Activated T-cell treated with anti-CD3 and anti-CD28 coated beads, Interleukin-2, amount 50 U/mL, for 24 hours (primary cell): ENCODE results near the gene PLCD3.
A peak's percentile ranks its signal among the peaks of the same experiment; 100 is the strongest.
"Not testable (repeated sequence)": the region's sequence is repeated elsewhere in the genome, so short reads cannot be mapped to it uniquely, and the experiment has no call there.

Experiments used
- DNase-seq: peaks from one replicate; pipeline ENCODE4 v3.0.0-alpha.2; 2020
- H3K27ac Mint-ChIP-seq: 2 replicates; pipeline ENCODE4 v1.8.0; 2020; ENCODE audit warnings: mild to moderate bottlenecking, mixed read lengths
- H3K27me3 Mint-ChIP-seq: 2 replicates; pipeline ENCODE4 v1.8.0; 2020; ENCODE audit warnings: mixed read lengths
- H3K36me3 Mint-ChIP-seq: 2 replicates; pipeline ENCODE4 v1.8.0; 2020; ENCODE audit warnings: low read depth, mixed read lengths
- H3K4me1 Mint-ChIP-seq: 2 replicates; pipeline ENCODE4 v1.8.0; 2020; ENCODE audit warnings: low read depth, mixed read lengths
- H3K4me3 Mint-ChIP-seq: 2 replicates; pipeline ENCODE4 v1.8.0; 2020; ENCODE audit warnings: mild to moderate bottlenecking, moderate library complexity, mixed read lengths
- H3K9me3 Mint-ChIP-seq: 2 replicates; pipeline ENCODE4 v1.8.0; 2020; ENCODE audit warnings: mixed read lengths

Gene PLCD3

GRCh38 chr17:45131616-45132319 is 547 bp downstream of the PLCD3 start:
- DNase-seq, result peak; percentile 73
- Mint-ChIP-seq H3K27me3 (peaks cover 4% of the 10 kb centered on the region), H3K36me3 (peaks cover 2% of the 10 kb centered on the region), H3K4me1 (peaks cover 20% of the 10 kb centered on the region), H3K27ac (no peak overlapping the region), H3K9me3 (no peaks in the 10 kb centered on the region), H3K4me3 (peak overlapping the region; percentile 72)

DNA sequence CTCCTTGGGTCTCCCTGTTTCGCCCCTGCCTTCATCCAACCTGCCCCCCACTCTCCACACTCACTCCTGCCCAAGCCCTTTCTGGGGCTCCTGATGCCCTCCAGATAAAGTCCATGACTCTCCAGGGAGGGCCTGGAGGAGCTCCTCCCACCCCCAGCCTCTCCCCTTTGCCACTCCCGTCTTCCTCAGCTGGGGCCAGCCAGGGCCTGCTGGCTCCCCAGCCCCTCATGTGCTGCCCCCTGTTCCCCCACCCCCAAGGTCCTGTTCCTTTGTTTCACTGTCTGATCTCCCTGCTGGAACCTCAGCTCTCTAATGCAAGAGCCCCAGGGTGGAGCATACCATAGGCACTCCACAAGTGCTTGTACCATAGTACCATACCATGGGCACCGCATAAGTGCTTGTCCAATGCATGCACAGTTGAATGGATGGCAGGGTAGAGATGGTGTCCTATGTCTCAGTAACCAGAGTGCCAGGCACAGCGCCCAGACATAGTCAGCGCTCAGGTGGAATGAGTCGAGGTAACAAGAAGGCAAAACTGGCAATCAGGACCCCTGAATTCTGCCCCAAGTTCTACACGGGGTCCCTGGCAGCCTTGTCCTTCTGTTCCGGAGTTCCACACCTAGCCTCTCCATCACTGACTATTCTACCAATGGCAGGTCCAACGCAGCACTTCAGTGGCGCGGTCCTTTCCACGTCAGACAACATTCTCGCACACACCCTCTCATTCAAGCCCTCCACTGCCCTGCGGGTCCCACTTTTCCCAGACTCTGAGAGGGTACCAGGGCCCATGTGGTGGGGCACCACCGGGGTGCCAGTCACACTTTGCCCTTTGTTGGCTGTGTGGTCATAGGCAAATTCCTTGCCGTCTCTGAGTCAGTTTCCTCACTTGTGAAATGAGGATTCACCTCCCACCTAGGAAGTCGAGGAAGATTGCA is 1.4 kb downstream of the PLCD3 start:
- DNase-seq, result no peak
- Mint-ChIP-seq H3K27ac (no peak overlapping the region), H3K4me1 (peaks cover 12% of the 10 kb centered on the region), H3K27me3 (peaks cover 4% of the 10 kb centered on the region), H3K4me3 (peak overlapping the region; percentile 72), H3K9me3 (no peaks in the 10 kb centered on the region), H3K36me3 (peaks cover 2% of the 10 kb centered on the region)

- Mint-ChIP-seq H3K4me3 (no peak overlapping the region), H3K9me3 (no peaks in the 10 kb centered on the region), H3K36me3 (no peaks in the 10 kb centered on the region), H3K27ac (no peak overlapping the region), H3K27me3 (peaks cover 4% of the 10 kb centered on the region), H3K4me1 (peaks cover 7% of the 10 kb centered on the region)
- DNase-seq, result no peak
These were observed 2.2 kb downstream of the PLCD3 start for GRCh38 chr17:45129940-45130680.

GRCh38 chr17:45129426-45129939 is 2.8 kb downstream of the PLCD3 start:
- DNase-seq, result no peak
- peaks cover 4% of the 10 kb centered on the region for H3K27me3 Mint-ChIP-seq
- peaks cover 7% of the 10 kb centered on the region for H3K4me1 Mint-ChIP-seq
- H3K27ac Mint-ChIP-seq, result no peak overlapping the region
- no peaks in the 10 kb centered on the region for H3K36me3 Mint-ChIP-seq
- H3K9me3 Mint-ChIP-seq, result no peaks in the 10 kb centered on the region
- no peak overlapping the region for H3K4me3 Mint-ChIP-seq

DNA sequence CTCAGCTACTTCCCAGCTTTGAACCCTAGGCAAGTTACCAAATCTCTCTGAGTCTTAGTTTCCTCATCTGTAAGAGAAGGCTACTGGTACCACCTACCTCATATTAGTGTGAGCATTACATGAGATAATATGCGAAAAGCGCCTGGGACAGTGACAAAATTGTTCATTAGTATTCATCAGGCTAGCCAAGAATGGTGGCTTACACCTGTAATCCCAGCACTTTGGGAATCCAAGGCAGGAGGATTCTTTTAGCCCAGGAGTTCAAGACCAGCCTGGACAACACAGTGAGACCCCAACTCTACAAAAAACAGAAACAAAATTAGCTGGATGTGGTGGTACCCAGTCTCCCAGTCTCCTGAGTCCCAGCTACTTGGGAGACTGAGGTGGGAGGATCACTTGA is 3.3 kb downstream of the PLCD3 start:
- Mint-ChIP-seq H3K27me3 (peaks cover 4% of the 10 kb centered on the region), H3K27ac (no peak overlapping the region), H3K9me3 (no peaks in the 10 kb centered on the region), H3K4me1 (peaks cover 7% of the 10 kb centered on the region), H3K4me3 (no peak overlapping the region), H3K36me3 (no peaks in the 10 kb centered on the region)
- DNase-seq, result no peak

GRCh38 chr17:45128331-45128730 is 4.0 kb downstream of the PLCD3 start:
- peaks cover 4% of the 10 kb centered on the region for H3K27me3 Mint-ChIP-seq
- DNase-seq, result no peak
- H3K27ac Mint-ChIP-seq, result no peak overlapping the region
- H3K4me3 Mint-ChIP-seq, result no peak overlapping the region
- H3K9me3 Mint-ChIP-seq, result no peaks in the 10 kb centered on the region
- H3K4me1 Mint-ChIP-seq, result peaks cover 4% of the 10 kb centered on the region
- H3K36me3 Mint-ChIP-seq, result no peaks in the 10 kb centered on the region

GRCh38 chr17:45127548-45128300 is 4.6 kb downstream of the PLCD3 start:
- Mint-ChIP-seq H3K4me3 (no peak overlapping the region), H3K27me3 (peaks cover 4% of the 10 kb centered on the region), H3K27ac (no peak overlapping the region), H3K9me3 (no peaks in the 10 kb centered on the region), H3K4me1 (no peaks in the 10 kb centered on the region), H3K36me3 (no peaks in the 10 kb centered on the region)
- no peak for DNase-seq

DNA sequence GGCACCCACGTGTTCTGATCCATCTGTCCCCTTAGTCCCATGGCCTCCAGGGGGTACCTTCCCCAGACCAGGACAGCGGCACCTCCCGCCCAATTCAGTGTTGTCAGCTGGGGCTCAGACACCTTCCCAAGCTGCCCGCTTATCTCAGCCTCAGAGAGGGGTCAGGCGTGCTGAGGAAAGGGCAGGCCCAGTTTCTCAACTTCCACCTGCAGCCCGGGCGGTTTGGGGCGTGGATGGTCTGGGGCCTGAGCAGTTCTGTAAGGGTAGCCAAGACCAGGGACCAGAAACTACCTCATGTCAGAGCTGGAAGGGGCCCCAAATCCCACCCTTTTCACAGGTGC is 5.1 kb downstream of the PLCD3 start:
- H3K4me3 Mint-ChIP-seq, result no peak overlapping the region
- no peaks in the 10 kb centered on the region for H3K9me3 Mint-ChIP-seq
- DNase-seq, result no peak
- no peaks in the 10 kb centered on the region for H3K36me3 Mint-ChIP-seq
- peaks cover 4% of the 10 kb centered on the region for H3K27me3 Mint-ChIP-seq
- H3K27ac Mint-ChIP-seq, result no peak overlapping the region
- no peaks in the 10 kb centered on the region for H3K4me1 Mint-ChIP-seq

DNA sequence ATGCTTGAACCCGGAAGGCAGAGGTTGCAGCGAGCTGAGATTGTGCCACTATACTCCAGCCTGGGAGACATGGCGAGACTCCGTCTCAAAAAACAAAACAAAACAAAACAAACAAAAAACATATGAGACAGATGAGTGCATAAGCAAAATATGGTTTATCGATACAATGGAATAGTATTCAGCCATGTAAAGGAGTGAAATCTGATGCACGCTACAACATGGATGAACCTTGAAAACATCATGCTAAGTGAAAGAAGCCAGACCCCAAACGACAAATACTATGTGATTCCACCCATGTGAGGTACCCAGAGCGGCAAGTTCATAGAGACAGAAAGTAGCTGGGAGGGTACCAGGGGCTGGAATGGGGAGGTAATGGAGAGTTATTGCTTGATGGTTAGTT is 6.8 kb downstream of the PLCD3 start:
- no peaks in the 10 kb centered on the region for H3K9me3 Mint-ChIP-seq
- H3K27ac Mint-ChIP-seq, result no peak overlapping the region

DNA sequence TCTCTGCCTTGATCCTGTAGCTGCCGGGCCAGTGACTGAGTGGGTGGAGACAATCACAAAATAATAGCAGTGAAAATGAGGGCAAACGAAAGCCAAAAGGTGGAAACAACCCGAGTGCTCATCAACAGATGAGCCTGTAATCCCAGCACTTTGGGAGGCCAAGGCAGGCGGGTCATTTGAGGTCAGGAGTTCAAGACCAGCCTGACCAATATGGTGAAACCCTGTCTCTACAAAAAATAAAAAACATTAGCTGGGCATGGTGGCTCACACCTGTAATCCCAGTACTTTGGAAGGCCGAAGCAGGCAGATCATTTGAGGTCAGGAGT is 7.6 kb downstream of the PLCD3 start:
- not testable (repeated sequence) for DNase-seq, H3K4me3 Mint-ChIP-seq, H3K9me3 Mint-ChIP-seq, H3K27ac Mint-ChIP-seq, H3K27me3 Mint-ChIP-seq, H3K4me1 Mint-ChIP-seq, H3K36me3 Mint-ChIP-seq

More for the DNA sequence above, 6.8 kb downstream of the PLCD3 start:
- no peak overlapping the region for H3K4me3 Mint-ChIP-seq
- no peak for DNase-seq
- no peaks in the 10 kb centered on the region for H3K4me1 Mint-ChIP-seq
- peaks cover 3% of the 10 kb centered on the region for H3K27me3 Mint-ChIP-seq
- H3K36me3 Mint-ChIP-seq, result no peaks in the 10 kb centered on the region

- H3K27me3 Mint-ChIP-seq, result peaks cover 3% of the 10 kb centered on the region
- no peaks in the 10 kb centered on the region for H3K4me1 Mint-ChIP-seq
- no peaks in the 10 kb centered on the region for H3K9me3 Mint-ChIP-seq
- H3K27ac Mint-ChIP-seq, result no peak overlapping the region
- H3K36me3 Mint-ChIP-seq, result no peaks in the 10 kb centered on the region
- DNase-seq, result no peak
- H3K4me3 Mint-ChIP-seq, result no peak overlapping the region
These were observed 8.2 kb downstream of the PLCD3 start for GRCh38 chr17:45123930-45124796.

DNA sequence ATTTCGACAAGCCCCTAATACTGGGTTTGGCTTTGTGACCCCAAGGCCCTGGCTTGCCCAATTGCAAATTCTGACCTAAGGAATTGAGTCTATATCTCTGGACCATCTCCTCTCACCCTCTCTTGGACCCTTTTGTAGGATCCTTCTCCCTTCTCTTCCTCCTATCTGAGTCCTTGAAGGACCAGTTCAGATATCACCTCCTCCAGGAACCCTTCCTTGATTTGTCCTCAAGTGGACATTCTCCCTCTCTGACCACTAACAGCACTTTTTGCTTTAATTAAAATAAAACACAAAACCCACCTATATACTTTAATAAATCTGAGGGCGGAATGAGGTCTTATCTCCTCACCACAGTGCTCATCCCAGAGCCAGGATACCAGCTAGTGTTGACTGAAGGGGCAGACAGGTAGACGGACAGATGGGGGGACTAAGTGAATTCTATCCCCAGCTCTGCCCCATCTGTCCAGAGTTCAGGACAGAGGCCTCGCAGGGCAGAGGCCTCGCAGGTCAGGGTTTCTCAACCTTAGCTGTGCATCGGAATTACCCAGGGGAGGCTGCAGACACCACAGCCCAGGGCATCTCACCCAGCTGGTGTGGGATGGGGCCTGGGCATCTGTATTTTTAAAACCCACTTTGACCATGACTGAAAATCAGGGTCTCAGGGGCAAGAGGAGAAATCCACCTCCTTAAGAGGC is 9.1 kb downstream of the PLCD3 start:
- H3K27ac Mint-ChIP-seq, result no peak overlapping the region
- DNase-seq, result no peak
- H3K9me3 Mint-ChIP-seq, result no peaks in the 10 kb centered on the region
- H3K4me1 Mint-ChIP-seq, result no peaks in the 10 kb centered on the region
- H3K27me3 Mint-ChIP-seq, result peaks cover 3% of the 10 kb centered on the region
- no peak overlapping the region for H3K4me3 Mint-ChIP-seq
- no peaks in the 10 kb centered on the region for H3K36me3 Mint-ChIP-seq

DNA sequence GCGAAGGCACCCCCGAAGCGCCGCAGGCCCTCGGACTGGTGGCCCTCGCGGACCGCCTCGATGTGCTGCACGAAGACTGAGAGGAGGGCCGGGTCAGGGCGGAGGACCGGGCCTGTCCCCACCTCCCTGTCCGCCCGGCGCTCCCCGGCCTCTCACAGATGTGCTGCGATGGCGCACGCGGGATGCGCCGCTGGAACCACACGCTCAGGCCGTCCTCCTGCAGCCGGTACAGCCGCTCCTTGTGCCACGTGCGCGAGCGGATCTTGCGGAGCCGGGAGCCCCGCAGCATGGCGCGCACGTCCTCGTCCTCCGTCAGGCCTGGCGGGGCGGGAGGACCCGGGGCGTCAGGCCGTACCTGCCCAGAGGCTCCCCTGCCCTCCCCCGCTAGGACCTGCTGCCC is 11.3 kb downstream of the PLCD3 start:
- Mint-ChIP-seq H3K4me1 (no peaks in the 10 kb centered on the region), H3K27ac (no peak overlapping the region), H3K9me3 (no peaks in the 10 kb centered on the region), H3K36me3 (no peaks in the 10 kb centered on the region), H3K27me3 (peaks cover 3% of the 10 kb centered on the region), H3K4me3 (no peak overlapping the region)
- DNase-seq, result no peak
